HG03457 (cell line): Measurements from ENCODE around the gene CORO1C.

Source experiments
- ATAC-seq: cut with Tn5 transposase; IDR thresholded peaks from one replicate; pipeline ENCODE4 v1.9.1; 2021; ENCODE audit warnings: moderate number of reproducible peaks; ENCODE audit not compliant: unreplicated experiment

The CORO1C gene

DNA sequence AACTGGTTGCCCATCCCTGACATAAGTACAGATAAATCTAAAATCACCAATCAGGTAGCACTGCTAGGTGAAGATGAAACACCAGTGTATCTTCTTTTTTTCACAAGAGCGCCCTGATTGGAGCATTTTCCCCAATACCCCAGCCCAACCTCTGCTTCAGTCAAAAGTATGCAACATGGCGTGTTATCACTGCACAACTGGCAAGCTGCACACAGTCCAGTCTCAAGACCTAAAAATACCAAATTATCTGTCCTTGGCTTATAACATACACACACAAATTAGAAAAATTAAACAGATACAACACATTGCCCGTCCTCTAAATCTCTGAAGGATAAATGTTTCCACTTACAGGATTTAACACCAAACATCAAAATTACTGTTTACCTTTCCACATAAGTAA is 77.4 kb downstream of the CORO1C start:
- ATAC-seq, result no peak

DNA sequence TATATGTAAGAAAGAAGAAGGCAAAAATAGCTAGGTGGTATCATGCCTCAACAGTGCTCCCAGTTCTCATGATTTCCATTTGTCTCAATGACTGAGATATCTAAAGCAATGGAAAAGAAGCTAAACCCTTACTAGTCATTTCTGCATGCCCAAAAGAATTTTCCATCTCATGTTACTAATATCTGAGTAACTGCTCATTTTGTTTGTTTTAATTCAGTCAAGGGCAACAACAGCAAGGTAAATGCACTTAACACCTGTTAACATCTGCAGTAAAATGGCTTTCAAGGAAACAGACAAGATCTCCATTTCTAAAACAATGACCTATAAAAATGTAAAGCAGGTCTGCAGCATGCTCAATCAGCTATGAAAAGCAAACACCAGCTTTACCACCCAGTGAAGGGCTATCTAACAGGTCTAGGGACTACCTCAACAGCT is 78.2 kb downstream of the CORO1C start:
- no peak for ATAC-seq

GRCh38 chr12:108650083-108650482 is 81.2 kb downstream of the CORO1C start:
- ATAC-seq, result no peak

DNA sequence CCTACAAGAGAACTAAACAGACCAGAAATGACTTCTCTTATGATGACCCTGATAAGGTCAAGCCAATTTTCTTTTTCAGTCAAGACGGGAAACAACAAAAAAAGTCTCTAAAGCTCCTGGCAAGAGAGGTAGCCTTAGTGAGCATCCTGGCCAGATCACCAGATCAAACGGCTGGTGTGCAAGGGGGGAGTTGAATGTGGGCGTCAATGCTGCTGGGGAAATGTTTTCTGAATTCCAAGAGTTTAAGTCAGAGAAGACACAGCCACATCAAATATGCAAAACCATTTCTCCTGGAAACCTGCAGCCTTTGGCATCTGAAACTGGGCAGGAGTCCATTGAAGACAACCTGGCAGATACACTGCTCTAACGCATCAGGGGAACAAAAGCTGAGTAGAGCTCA is 81.6 kb downstream of the CORO1C start:
- ATAC-seq, result no peak

DNA sequence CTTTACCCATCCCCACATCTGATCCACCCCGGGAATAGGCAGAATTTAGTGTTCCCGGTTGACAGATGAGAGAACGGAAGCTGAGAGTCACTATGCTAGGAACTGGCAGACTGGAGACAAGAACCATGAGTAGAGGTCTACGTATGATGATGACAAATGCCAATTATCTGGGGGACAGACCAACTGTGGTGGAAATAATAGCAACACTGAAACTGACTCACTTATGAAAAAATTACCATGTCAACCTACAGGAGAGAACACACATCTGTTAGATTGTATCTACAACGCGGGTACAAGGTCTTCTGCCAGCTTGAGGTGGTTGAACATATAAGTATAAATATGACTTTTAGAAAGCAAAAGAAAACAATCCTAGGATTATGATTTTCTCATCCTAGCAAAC is 82.2 kb downstream of the CORO1C start:
- no peak for ATAC-seq

GRCh38 chr12:108648371-108648770 is 82.9 kb downstream of the CORO1C start:
- no peak for ATAC-seq

GRCh38 chr12:108647585-108648287 is 83.6 kb downstream of the CORO1C start:
- ATAC-seq, result no peak

DNA sequence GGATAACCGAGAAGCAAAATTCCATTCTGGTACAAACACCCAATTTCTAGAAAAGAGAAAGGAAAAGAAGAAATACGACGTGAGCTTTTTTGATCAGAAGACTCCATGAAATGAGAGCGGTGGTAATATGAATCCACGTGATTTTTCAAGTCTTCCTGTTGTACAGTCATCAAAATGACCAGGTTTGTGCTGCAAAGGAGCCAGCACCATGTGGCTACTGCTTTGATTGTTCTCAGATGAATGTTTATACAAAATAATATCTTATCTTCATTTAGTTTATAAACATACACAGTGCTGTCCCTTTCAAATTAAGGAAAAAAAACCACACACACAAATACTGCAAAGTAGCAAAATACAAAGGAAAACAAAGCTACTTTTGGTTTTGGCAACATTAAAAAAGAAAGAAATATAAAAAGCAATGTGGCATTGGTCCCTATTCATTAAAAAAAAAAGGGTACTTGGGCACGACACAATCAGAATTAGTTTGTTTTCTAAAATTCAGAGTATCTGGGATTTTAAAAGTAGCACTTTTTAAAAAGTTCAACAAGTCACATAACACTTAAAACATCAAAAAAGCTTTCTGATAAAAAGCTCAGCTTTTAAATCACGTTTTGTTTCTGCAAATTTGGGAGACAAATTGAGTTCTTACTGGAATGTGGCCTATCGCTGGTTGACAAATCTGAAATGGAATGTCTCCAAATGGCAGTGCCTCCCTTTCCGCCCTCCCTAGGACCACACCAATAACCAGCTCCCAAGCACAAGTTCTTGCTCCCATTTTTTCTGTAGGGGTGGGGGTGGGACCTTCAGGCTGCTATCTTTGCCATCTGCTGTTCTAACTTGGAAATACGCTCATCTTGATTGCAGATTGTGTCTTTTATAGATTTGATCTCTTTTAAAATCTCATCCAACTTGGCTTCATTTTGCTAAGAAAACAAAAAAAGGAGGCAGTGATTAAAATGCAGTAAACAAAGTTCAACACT is 84.4 kb downstream of the CORO1C start:
- no peak for ATAC-seq

GRCh38 chr12:108645686-108646599 is 85.4 kb downstream of the CORO1C start:
- no peak for ATAC-seq

DNA sequence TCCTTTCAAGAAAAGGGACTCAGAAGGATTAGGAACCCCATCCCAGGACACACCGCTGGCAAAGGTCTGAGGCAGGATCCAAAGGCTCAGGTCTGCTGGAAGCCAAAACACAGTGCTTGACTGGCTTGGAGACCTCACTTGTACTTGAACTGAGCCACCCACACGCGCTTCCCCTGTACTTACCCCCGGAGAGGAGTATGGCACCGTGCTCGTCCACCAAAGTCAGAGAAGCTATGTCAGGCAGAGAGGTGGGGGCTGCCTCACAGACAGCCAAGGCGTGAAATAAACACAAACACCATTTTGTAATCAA is 86.6 kb downstream of the CORO1C start:
- no peak for ATAC-seq

DNA sequence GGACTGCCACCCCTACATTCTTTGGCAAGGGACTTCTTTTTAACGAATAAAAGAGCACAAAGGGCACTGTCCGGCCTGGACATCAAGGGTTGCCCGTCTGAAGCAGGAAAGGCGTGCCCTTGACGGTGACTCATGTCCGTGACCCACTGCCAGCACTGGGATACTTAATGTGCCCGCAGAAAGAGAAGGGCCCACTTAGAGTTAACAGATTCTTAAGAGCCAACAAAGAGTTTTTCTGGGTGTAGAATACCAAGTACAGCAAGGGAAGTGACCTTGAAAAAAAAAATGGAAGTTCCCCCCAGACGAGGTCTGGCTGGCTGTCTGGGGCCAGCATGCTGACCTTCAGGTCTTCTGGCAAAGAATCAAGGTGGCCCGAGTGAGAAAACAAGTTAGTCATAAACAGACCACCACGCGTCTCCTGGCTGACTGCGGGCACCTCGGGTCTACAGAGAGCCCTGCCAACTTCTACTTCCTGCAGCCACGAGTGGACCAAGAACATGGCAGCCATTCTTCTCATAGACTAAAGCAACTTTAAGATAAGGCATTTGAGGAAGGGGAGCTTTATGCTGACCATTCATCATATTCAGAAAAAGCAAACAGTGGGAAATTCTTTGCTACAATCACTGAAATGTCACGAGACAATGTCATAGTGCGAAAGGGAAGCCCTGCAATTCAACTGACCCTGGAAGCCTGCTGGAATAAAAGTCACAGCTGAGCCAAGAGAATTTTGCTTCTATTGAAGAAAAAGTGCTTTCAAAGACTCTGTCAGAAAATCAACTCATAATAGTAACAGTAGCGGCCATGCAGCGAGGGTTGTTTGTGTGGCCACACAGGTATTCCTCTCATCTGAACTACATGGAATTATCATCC is 87.1 kb downstream of the CORO1C start:
- no peak for ATAC-seq

DNA sequence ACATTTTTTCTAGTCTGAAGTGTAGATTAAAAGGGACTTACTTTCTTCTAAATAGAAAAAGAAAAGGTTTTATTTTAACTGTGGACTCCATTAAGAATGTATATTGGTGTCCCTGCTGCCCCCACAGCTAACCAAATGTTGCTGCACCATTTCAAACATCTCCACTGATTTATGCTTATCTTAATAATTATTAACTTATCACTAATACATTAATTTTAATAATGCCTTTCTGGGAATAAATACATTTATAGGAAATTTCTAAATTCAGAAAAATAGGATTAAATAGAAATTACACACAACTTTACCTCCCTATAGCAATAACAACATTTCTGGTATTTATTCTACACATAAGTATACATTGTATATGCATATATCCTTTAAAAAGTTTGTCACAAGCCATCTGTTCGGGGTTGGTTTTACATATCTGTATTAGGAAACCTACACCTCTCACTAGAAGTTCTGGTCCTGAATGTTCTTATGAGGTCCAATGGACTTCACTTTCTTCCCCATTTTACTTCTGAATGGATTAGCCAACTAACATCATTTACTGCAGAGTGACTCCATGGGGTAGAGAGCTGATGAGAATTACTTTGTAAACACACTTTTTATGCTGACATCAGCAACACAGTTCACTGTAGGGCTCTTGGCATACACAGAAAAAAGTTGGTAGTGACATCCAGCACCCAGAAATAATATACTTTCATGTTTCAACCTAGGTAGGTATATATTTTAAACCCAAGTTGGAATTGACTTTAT is 88.2 kb downstream of the CORO1C start:
- ATAC-seq, result no peak

DNA sequence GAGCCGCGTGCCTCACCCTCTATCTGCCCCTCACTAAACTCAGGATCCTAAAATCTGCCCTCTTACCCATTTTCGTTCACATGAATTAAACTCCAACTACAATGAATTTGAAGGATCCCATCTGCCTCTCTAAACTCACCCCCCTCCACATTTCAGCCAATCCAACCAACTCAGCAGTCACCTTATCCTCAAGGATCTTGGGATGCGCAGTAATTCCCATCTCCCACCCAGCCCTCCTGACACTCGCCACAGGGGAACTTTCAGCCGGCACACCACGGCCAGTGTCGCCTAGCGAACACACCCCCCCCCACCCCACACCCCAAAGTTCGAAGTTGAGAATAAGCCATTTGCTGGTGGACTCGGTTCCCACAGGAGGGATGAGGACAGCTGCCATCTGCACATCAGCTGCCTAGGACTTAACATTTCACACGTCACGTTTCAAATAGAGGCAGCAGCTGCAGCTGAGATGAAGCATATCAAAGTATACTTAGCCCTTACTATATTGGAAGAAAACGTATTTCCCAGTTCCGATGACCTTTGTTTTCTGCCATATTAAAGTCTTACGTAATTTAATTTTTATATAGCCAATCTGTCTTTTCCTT is 88.9 kb downstream of the CORO1C start:
- no peak for ATAC-seq

GRCh38 chr12:108641446-108642268 is 89.7 kb downstream of the CORO1C start:
- no peak for ATAC-seq

GRCh38 chr12:108640802-108641445 is 90.4 kb downstream of the CORO1C start:
- ATAC-seq, result no peak

GRCh38 chr12:108638997-108639822 is 92.1 kb downstream of the CORO1C start:
- ATAC-seq, result no peak
